HUES6 (cell line): ENCODE measurements around the gene GYS1.

Experiments used
- H3K27ac ChIP-seq: 2 replicates; pipeline ENCODE4 v1.7.0; 2013; ENCODE audit warnings: low read depth, mild to moderate bottlenecking, low read length, inconsistent platforms
- H3K27me3 ChIP-seq: 2 replicates; pipeline ENCODE4 v1.6.1; 2013; ENCODE audit warnings: low read length; ENCODE audit not compliant: control insufficient read depth, insufficient read depth
- H3K36me3 ChIP-seq: 2 replicates; pipeline ENCODE4 v1.6.1; 2013; ENCODE audit warnings: low read length; ENCODE audit not compliant: control insufficient read depth, insufficient read depth
- H3K4me1 ChIP-seq: 2 replicates; pipeline ENCODE4 v1.6.1; 2013; ENCODE audit warnings: low read length; ENCODE audit not compliant: control insufficient read depth, insufficient read depth
- H3K4me3 ChIP-seq: 2 replicates; pipeline ENCODE4 v1.5.1; 2013; ENCODE audit warnings: low read depth, low read length
- H3K9ac ChIP-seq: one replicate; pipeline ENCODE4 v1.6.1; 2013; ENCODE audit warnings: mild to moderate bottlenecking, low read length
- H3K9me3 ChIP-seq: 2 replicates; pipeline ENCODE4 v1.6.1; 2013; ENCODE audit warnings: low read depth, low read length; ENCODE audit not compliant: control insufficient read depth, insufficient read depth

Gene GYS1

DNA sequence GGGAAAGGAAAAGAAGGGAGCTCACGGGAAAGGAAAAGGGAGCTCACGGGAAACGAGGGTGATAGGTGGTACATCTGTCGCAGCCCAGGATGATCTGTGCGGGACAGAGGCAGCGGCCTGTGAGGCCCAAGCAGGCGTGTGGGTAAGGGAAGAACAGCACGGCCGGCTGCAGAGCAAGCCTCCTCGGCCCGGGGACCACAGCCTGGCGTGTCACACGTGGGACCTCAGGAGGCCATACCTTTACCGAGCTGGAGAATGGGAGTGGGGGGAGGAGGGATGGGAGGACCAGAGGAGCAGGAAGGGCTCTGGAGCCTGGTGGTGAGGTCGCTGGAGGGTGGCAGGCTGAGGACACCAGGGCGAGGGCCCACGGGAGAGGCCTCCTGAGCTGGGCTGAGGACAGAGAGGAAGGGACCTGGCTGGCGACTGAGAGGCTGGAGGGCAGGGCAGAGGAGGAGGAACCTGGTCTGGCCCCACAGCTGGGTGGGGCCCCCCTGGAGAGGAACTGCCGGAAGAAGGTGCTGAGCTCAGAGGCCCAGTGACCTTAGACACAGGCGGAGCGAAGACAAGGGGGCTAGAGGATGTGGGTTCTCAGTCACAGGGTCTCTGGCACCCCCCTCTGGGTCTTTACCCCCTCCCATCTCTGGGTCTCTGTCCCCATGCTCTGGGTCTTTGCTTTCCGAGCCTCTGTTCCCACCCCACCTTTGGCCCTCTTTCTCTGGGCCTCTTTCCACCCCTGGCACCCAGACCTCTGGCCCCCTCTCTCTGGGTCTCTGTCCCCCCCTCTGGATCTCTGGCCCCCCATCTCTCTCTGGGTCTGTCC is 30.9 kb downstream of the GYS1 start:
- peaks cover 29% of the 10 kb centered on the region for H3K4me1 ChIP-seq
- H3K36me3 ChIP-seq, result peaks cover 43% of the 10 kb centered on the region
- H3K9ac ChIP-seq, result peak overlapping the region; percentile 58
- H3K27ac ChIP-seq, result peak overlapping the region; percentile 11; the same call in 1 of the 2 replicates
- H3K27me3 ChIP-seq, result no peaks in the 10 kb centered on the region
- H3K9me3 ChIP-seq, result no peaks in the 10 kb centered on the region
- peak overlapping the region; percentile 13; the same call in 1 of the 2 replicates for H3K4me3 ChIP-seq

DNA sequence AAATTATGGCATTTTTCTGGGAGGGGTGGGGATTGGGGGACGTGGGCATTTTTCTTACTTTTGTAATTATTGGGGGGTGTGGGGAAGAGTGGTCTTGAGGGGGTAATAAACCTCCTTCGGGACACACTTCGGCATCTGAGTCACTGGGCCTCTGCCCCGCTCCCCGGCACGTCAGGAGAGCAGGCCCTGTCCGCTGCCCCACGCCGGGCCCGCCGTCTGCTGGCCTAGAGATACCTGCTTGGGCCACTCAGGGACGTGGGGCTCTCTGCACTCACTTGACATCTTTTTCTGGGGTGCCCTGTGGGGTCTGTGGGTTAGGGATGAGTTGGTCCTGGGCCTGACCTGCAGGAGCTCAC is 31.5 kb downstream of the GYS1 start:
- no peaks in the 10 kb centered on the region for H3K27me3 ChIP-seq
- H3K4me1 ChIP-seq, result peaks cover 29% of the 10 kb centered on the region
- H3K9ac ChIP-seq, result peak overlapping the region; percentile 58
- no peaks in the 10 kb centered on the region for H3K9me3 ChIP-seq
- H3K36me3 ChIP-seq, result peaks cover 42% of the 10 kb centered on the region
- H3K4me3 ChIP-seq, result no peak overlapping the region; the same call in 1 of the 2 replicates
- H3K27ac ChIP-seq, result peak overlapping the region; percentile 11; the same call in 1 of the 2 replicates

GRCh38 chr19:48961051-48961649 is 32.0 kb downstream of the GYS1 start:
- Histone ChIP-seq H3K36me3 (peaks cover 40% of the 10 kb centered on the region), H3K27ac (no peak overlapping the region), H3K4me1 (peaks cover 31% of the 10 kb centered on the region), H3K27me3 (no peaks in the 10 kb centered on the region), H3K9me3 (no peaks in the 10 kb centered on the region), H3K9ac (no peak overlapping the region), H3K4me3 (no peak overlapping the region)

DNA sequence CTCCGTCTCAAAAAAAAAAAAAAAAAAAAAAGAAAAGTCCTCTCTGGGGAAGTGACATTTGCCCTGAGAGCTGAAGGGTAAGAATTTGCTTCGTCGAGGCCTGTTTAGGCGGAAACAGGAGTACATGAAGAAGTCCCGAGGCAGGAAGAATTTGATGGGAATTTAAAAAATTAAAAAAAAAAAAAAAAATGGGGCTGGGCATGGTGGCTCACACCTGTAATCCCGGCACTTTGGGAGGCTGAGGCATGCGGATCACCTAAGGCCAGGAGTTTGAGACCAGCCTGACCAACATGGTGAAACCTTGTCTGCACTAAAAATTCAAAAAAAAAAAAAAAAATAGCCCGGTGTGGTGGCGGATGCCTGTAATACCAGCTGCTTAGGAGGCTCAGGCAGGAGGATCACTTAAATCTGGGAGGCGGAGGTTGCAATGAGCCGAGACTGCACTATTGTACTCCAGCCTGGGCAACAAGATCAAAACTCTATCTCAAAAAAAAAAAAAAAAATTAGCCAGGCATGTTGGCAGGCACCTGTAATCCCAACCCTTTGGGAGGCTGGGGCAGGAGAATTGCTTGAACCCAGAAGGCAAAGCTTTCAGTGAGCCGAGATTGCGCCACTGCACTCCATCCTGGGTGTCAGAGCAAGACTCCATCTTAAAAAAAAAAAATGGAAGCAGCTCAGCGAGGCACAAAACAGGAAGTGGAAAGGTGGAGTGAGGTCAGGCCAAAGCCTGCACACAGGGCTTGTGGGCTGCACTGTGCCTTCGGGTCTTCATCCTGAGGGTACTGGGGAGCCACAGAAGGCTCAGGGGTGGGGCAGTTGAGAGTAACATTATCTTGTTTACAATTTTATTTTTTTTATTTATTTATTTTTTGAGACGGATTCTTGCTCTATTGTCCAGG is 33.5 kb downstream of the GYS1 start:
- H3K27ac ChIP-seq, result no peak overlapping the region
- no peak overlapping the region for H3K9ac ChIP-seq
- H3K9me3 ChIP-seq, result no peaks in the 10 kb centered on the region
- peaks cover 40% of the 10 kb centered on the region for H3K36me3 ChIP-seq
- peaks cover 36% of the 10 kb centered on the region for H3K4me1 ChIP-seq
- H3K4me3 ChIP-seq, result no peak overlapping the region
- no peaks in the 10 kb centered on the region for H3K27me3 ChIP-seq

DNA sequence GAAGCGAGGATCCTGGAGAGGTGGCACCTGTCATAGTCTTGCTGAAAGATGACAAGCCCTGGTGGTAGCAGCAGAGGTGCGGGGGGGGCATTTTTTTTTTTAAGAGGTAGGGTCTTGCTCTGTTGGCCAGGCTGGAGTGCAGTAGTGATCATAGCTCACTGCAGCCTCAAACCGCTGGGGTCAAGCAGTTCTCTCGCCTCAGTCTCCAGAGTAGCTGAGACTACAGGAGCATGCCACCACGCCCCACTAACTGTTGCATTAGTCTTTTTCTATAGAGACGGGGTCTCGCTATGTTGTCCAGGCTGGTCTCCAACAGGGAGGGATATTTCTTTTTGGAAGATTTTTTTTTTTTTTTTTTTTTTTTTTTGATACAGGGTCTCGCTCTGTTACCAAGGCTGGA is 35.1 kb downstream of the GYS1 start:
- H3K9me3 ChIP-seq, result no peaks in the 10 kb centered on the region
- no peak overlapping the region for H3K27ac ChIP-seq
- no peak overlapping the region for H3K9ac ChIP-seq
- H3K27me3 ChIP-seq, result no peaks in the 10 kb centered on the region
- peaks cover 21% of the 10 kb centered on the region for H3K4me1 ChIP-seq
- H3K36me3 ChIP-seq, result peaks cover 40% of the 10 kb centered on the region
- no peak overlapping the region for H3K4me3 ChIP-seq

GRCh38 chr19:48955308-48955958 is 37.7 kb downstream of the GYS1 start:
- H3K36me3 ChIP-seq, result peaks cover 31% of the 10 kb centered on the region
- peak overlapping the region; percentile 92 for H3K4me3 ChIP-seq
- peak overlapping the region; percentile 96 for H3K27ac ChIP-seq
- peaks cover 10% of the 10 kb centered on the region for H3K4me1 ChIP-seq
- no peaks in the 10 kb centered on the region for H3K9me3 ChIP-seq
- H3K27me3 ChIP-seq, result no peaks in the 10 kb centered on the region
- H3K9ac ChIP-seq, result peak overlapping the region; percentile 99

DNA sequence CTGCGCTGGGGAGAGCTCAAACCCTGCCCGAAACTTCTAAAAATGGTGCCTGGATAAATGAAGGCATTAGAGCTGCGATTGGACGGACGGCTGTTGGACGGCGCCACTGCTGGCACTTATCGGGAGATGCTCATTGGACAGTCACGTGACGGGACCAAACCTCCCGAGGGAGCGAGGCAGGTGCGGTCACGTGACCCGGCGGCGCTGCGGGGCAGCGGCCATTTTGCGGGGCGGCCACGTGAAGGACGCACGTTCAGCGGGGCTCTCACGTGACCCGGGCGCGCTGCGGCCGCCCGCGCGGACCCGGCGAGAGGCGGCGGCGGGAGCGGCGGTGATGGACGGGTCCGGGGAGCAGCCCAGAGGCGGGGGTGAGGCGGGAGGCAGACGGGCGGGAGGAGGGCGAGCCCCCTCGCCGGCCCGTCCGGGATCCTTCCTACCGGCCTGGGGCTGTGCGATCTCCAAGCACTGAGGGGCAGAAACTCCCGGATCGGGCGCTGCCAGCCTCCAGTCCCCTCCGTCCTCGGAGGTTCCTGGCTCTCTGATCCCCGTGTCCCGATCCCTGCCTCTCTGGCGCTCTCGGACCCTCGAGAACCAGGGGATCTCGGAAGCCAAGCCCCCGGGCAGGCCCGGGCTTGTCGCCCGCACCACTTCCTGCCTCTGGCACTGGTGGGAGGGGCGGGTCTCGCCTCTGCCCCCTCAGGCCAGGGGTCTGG is 38.4 kb downstream of the GYS1 start, which contains the start of gene BAX:
TSS of gene BAX (plus strand) at position 281 of the 713 bp plus-strand sequence. CDS start at position 335, 54 bp downstream.
- peak within 1 kb of the TSS; percentile 96 for H3K27ac ChIP-seq
- H3K36me3 ChIP-seq, result peaks cover 27% of the 10 kb centered on the region
- H3K9me3 ChIP-seq, result no peaks in the 10 kb centered on the region
- H3K27me3 ChIP-seq, result no peaks in the 10 kb centered on the region
- peak within 1 kb of the TSS; percentile 99 for H3K9ac ChIP-seq
- H3K4me1 ChIP-seq, result peaks cover 10% of the 10 kb centered on the region
- peak within 1 kb of the TSS; percentile 92 for H3K4me3 ChIP-seq

- H3K4me3 ChIP-seq, result peak overlapping the region; percentile 92
- peaks cover 26% of the 10 kb centered on the region for H3K36me3 ChIP-seq
- H3K27me3 ChIP-seq, result no peaks in the 10 kb centered on the region
- H3K4me1 ChIP-seq, result peaks cover 10% of the 10 kb centered on the region
- peak overlapping the region; percentile 8 for H3K9ac ChIP-seq
- H3K9me3 ChIP-seq, result no peaks in the 10 kb centered on the region
- no peak overlapping the region; the same call in 1 of the 2 replicates for H3K27ac ChIP-seq
Measured at GRCh38 chr19:48953990-48954594, 39.0 kb downstream of the GYS1 start.

DNA sequence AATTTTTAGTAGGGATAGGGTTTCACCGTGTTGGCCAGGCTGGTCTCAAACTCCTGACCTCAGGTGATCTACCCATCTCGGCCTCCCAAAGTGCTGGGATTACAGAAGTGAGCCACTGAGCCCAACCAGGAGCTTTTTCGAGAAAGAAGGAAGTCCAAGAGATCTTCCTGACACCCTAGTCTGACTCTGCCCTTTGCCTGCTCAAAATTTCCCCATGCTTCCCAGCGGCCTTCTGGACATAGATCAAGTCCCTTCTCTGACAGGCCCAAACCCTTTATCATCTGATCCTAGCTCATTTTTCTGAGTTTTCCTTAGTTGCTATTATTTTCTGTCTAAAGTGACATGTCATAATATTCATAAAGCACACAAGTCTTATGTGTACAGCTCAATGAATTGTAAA is 40.0 kb downstream of the GYS1 start:
- Histone ChIP-seq H3K27me3 (no peaks in the 10 kb centered on the region), H3K9me3 (no peaks in the 10 kb centered on the region), H3K9ac (no peak overlapping the region), H3K4me3 (no peak overlapping the region), H3K36me3 (peaks cover 20% of the 10 kb centered on the region), H3K4me1 (peaks cover 10% of the 10 kb centered on the region), H3K27ac (no peak overlapping the region)
